Peyer's patch (tissue), 4 donors: ENCODE measurements around the gene ELF2. TPM values are rescaled to one million over a fixed set of nuclear protein-coding genes. Genes with fewer than 3 reads are reported as not detected.

Source experiments
- DNase-seq, 3 donors: peaks; one replicate each; pipeline ENCODE4 v3.0.0-alpha.2; 2017 to 2019
- H3K27ac ChIP-seq, 4 donors: fragments of 200-600 bp; sonication (generic); one replicate each; pipeline ENCODE4 v1.5.1; 2016 to 2019
- H3K27me3 ChIP-seq, 2 donors: fragments of 200-600 bp; sonication (generic); one replicate each; pipeline ENCODE4 v1.5.1; 2019
- H3K36me3 ChIP-seq, 3 donors: fragments of 200-600 bp; sonication (generic); one replicate each; pipeline ENCODE4 v1.5.1; 2016 to 2019
- H3K4me1 ChIP-seq, 4 donors: fragments of 200-600 bp; sonication (generic); one replicate each; pipeline ENCODE4 v1.5.1; 2016 to 2019
- H3K4me3 ChIP-seq, 4 donors: fragments of 200-600 bp; sonication (generic); 1 replicate in 3 of 4; 2 replicates in 1 of 4; pipeline ENCODE4 v1.5.1; 2016 to 2019; ENCODE audit warnings: mild to moderate bottlenecking in 1 of 4
- H3K9me3 ChIP-seq, 4 donors: fragments of 200-600 bp; sonication (generic); one replicate each; pipeline ENCODE4 v1.5.1; 2016 to 2019; ENCODE audit warnings: mild to moderate bottlenecking in 1 of 4
- CTCF ChIP-seq, 6 experiments: fragments of 450-650 bp in 4 of 6; fragments of 200-600 bp in 2 of 6; sonication (generic) in 1 of 6; IDR thresholded peaks; one replicate each; pipeline ENCODE4 v1.5.1; 2017 to 2019; ENCODE audit warnings: antibody characterized with exemption in 6 of 6, mild to moderate bottlenecking in 3 of 6, moderate library complexity in 1 of 6
- POLR2A ChIP-seq, 2 donors: fragments of 450-650 bp; IDR thresholded peaks; one replicate each; pipeline ENCODE4 v1.5.1; 2017; ENCODE audit warnings: antibody characterized with exemption in 2 of 2, mild to moderate bottlenecking in 2 of 2, moderate library complexity in 2 of 2
- total RNA-seq, 4 donors: library from RNA; depleted of rRNA; stranded (reverse); fragments of >200 nt; gene quantifications; one replicate each; pipeline ENCODE4 v1.1.0, GENCODE V29; 2016

Gene ELF2
- total RNA-seq, 4 donors from 2014 or later = 47.1 to 75.1 (median 54.4) TPM

DNA sequence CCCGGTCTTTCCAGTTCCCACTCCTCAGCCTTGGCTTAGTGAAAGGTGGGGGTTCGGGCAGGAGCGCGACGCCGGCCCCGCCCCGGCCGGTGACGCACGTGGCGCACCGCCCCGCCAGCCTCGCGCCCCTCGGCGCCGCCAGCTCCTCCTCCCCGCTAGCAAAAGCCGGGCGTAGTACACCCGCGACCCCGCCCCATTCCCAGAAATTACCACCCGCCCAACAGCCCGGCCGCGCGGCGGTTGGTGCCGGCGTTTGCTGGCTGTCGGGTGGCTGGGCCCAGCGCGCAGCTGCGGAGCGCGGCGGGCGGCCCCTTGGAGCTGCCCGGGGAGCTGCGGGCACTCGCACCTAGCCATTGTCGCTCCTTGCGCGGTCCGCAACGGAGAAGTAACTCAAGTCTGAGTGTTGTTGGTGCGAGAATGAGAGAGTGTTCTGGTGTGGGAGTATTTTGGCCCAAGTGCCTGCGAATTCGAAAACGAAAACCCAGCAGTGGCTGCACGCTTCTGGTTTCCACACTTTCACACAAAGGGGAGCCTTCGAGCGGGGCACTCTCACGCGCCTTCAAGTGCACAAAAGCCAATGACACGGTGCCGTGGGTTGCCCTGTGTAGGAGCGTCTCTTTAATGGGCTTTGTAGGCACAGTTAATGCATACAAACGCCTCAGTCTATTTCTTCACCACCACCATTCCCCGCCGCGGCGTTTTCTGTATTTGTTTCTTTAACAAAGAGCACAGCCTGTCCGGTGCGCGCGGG is 1.0 kb upstream of the ELF2 start:
- peaks cover 0 to 8% (median 0%) of the 10 kb centered on the region in 4 donors for H3K4me1 ChIP-seq
- no peaks in the 10 kb centered on the region for H3K9me3 ChIP-seq
- TF ChIP-seq CTCF (IDR thresholded peaks at IDR 0.05) (peak in 2 of 6 experiments; percentile 12 to 23), POLR2A (IDR thresholded peaks at IDR 0.05) (peak; percentile 88 to 93)
- no peaks in the 10 kb centered on the region for H3K27me3 ChIP-seq
- H3K36me3 ChIP-seq = no peaks in the 10 kb centered on the region
- DNase-seq = peak; percentile 90 to 97 (median 97)
- H3K4me3 ChIP-seq = peak overlapping the region; percentile 74 to 98 (median 97)
- H3K27ac ChIP-seq = peak overlapping the region; percentile 91 to 100 (median 98)

GRCh38 chr4:139176302-139177048 is 543 bp downstream of the ELF2 start:
- peak in 1 of 6 experiments; percentile 7 for TF ChIP-seq CTCF (IDR thresholded peaks at IDR 0.05)
- peak in 1 of 2 donors; percentile 19 for TF ChIP-seq POLR2A (IDR thresholded peaks at IDR 0.05)
- DNase-seq = peak; percentile 63 to 86 (median 85)
- peak overlapping the region; percentile 91 to 100 (median 98) for H3K27ac ChIP-seq
- H3K36me3 ChIP-seq = no peaks in the 10 kb centered on the region
- H3K4me3 ChIP-seq = peak overlapping the region; percentile 74 to 98 (median 97)
- no peaks in the 10 kb centered on the region for H3K27me3 ChIP-seq
- peaks cover 0 to 15% (median 0%) of the 10 kb centered on the region in 4 donors for H3K4me1 ChIP-seq
- H3K9me3 ChIP-seq = no peaks in the 10 kb centered on the region

GRCh38 chr4:139175646-139176301 is 1.2 kb downstream of the ELF2 start:
- peak overlapping the region; percentile 91 to 100 (median 98) for H3K27ac ChIP-seq
- no peaks in the 10 kb centered on the region for H3K36me3 ChIP-seq
- peak overlapping the region; percentile 74 to 98 (median 97) for H3K4me3 ChIP-seq
- H3K4me1 ChIP-seq = peaks cover 0 to 15% (median 0%) of the 10 kb centered on the region in 4 donors
- TF ChIP-seq POLR2A (IDR thresholded peaks at IDR 0.05) (no peak), CTCF (IDR thresholded peaks at IDR 0.05) (peak in 1 of 6 experiments; percentile 15)
- DNase-seq = no peak
- no peaks in the 10 kb centered on the region for H3K27me3 ChIP-seq
- H3K9me3 ChIP-seq = no peaks in the 10 kb centered on the region

DNA sequence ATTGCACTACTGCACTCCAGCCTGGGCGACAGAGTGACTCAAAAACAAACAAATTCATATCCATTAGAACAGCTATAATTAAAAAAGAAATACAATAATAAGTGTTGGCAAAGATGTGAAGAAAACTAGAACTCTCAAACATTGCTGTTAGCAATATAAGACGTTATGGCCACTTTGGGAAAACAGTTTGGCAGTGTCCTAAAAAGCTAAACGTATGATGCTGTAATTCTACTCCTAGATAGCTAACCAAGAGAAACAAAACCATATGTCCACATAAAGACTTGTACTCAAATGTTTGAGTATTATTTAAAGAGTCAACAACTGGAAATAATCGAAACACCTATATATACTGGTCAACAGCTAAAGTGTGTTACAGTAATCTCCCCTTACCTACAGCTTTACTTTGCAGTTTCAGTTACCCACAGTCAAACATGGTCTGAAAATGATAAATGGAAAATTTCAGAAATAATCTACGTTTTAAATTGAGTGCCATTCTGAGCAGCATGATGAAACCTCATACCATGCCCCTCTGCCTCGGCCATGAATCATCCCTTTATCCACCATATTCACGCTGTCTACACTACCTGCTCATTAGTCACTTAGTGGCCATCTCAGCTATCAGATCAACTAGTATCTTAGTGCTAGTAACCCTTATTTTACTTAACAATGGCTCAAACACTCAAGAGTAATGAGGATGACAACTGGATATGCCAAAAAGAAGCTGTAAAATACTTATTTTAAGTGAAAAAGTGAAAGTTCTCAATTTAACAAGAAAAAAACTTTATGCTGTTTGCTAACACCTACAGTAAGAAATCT is 4.9 kb downstream of the ELF2 start:
- peaks cover 0 to 11% (median 0%) of the 10 kb centered on the region in 4 donors for H3K4me1 ChIP-seq
- TF ChIP-seq CTCF (IDR thresholded peaks at IDR 0.05) = no peak
- no peak for TF ChIP-seq POLR2A (IDR thresholded peaks at IDR 0.05)
- H3K36me3 ChIP-seq = no peaks in the 10 kb centered on the region
- H3K27ac ChIP-seq = no peak overlapping the region
- H3K4me3 ChIP-seq = no peak overlapping the region
- no peak for DNase-seq
- no peaks in the 10 kb centered on the region for H3K27me3 ChIP-seq
- H3K9me3 ChIP-seq = no peaks in the 10 kb centered on the region

DNA sequence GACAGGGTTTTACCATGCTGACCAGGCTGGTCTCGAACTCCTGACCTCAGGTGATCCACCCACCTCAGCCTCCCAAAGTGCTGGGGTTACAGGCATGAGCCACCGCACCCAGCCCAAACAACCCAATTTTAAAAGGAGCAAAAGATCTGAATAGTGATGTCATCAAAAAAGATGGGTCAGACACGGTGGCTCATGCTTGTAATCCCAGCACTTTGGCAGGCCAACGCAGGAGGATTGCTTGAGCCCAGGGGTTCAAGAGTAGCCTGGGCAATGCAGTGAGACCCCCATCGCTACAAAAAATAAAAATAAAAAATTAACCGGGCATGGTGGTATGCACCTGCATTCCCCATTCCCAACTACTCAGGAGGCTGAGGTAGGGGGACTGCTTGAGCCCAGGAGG is 6.1 kb downstream of the ELF2 start:
- no peak for TF ChIP-seq CTCF (IDR thresholded peaks at IDR 0.05)
- no peak for TF ChIP-seq POLR2A (IDR thresholded peaks at IDR 0.05)
- no peak for DNase-seq
- Histone ChIP-seq H3K36me3 (no peaks in the 10 kb centered on the region), H3K9me3 (no peaks in the 10 kb centered on the region), H3K27me3 (no peaks in the 10 kb centered on the region), H3K4me3 (no peak overlapping the region), H3K27ac (no peak overlapping the region), H3K4me1 (peaks cover 0 to 11% (median 0%) of the 10 kb centered on the region in 4 donors)
